ENCODE results near the gene RANBP3. TPM values are rescaled to one million over a fixed set of nuclear protein-coding genes. Genes with fewer than 3 reads are reported as not detected.

Gene RANBP3
- total and polyA plus RNA-seq, 2 of the 8 experiments (the other 6 are each of a cell fraction or from before 2014, with no cell fraction given): 95.4 to 122 TPM

DNA sequence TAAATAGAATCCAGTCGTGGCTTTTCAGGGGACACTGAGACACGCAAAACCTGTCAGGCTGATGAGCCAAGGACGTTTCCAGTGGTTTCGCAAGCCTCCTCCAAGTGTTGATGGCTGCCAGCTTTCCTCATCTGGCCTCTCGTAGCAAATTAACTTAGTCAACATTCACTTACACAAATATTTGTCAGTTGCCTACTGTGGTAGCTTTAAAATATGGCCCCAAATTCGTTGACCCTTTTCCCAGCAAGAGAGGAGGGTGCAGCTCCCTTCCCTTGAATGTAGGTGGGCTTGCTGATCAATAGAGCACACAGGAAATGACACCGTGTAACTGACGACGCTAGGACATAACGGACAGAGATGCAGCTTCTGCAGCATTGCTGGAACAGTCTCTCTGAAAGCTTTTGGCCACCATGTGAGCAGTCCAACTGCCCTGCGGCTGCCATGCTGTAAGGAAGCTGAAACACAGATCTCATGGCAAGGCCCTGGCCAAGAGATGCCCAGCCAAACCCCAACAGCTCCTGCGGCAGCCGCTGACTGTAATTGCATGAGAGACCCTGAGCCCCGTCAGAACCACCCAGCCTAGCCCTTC is 5.5 kb upstream of the RANBP3 start (continued):
- TF ChIP-seq, protein P1, sequence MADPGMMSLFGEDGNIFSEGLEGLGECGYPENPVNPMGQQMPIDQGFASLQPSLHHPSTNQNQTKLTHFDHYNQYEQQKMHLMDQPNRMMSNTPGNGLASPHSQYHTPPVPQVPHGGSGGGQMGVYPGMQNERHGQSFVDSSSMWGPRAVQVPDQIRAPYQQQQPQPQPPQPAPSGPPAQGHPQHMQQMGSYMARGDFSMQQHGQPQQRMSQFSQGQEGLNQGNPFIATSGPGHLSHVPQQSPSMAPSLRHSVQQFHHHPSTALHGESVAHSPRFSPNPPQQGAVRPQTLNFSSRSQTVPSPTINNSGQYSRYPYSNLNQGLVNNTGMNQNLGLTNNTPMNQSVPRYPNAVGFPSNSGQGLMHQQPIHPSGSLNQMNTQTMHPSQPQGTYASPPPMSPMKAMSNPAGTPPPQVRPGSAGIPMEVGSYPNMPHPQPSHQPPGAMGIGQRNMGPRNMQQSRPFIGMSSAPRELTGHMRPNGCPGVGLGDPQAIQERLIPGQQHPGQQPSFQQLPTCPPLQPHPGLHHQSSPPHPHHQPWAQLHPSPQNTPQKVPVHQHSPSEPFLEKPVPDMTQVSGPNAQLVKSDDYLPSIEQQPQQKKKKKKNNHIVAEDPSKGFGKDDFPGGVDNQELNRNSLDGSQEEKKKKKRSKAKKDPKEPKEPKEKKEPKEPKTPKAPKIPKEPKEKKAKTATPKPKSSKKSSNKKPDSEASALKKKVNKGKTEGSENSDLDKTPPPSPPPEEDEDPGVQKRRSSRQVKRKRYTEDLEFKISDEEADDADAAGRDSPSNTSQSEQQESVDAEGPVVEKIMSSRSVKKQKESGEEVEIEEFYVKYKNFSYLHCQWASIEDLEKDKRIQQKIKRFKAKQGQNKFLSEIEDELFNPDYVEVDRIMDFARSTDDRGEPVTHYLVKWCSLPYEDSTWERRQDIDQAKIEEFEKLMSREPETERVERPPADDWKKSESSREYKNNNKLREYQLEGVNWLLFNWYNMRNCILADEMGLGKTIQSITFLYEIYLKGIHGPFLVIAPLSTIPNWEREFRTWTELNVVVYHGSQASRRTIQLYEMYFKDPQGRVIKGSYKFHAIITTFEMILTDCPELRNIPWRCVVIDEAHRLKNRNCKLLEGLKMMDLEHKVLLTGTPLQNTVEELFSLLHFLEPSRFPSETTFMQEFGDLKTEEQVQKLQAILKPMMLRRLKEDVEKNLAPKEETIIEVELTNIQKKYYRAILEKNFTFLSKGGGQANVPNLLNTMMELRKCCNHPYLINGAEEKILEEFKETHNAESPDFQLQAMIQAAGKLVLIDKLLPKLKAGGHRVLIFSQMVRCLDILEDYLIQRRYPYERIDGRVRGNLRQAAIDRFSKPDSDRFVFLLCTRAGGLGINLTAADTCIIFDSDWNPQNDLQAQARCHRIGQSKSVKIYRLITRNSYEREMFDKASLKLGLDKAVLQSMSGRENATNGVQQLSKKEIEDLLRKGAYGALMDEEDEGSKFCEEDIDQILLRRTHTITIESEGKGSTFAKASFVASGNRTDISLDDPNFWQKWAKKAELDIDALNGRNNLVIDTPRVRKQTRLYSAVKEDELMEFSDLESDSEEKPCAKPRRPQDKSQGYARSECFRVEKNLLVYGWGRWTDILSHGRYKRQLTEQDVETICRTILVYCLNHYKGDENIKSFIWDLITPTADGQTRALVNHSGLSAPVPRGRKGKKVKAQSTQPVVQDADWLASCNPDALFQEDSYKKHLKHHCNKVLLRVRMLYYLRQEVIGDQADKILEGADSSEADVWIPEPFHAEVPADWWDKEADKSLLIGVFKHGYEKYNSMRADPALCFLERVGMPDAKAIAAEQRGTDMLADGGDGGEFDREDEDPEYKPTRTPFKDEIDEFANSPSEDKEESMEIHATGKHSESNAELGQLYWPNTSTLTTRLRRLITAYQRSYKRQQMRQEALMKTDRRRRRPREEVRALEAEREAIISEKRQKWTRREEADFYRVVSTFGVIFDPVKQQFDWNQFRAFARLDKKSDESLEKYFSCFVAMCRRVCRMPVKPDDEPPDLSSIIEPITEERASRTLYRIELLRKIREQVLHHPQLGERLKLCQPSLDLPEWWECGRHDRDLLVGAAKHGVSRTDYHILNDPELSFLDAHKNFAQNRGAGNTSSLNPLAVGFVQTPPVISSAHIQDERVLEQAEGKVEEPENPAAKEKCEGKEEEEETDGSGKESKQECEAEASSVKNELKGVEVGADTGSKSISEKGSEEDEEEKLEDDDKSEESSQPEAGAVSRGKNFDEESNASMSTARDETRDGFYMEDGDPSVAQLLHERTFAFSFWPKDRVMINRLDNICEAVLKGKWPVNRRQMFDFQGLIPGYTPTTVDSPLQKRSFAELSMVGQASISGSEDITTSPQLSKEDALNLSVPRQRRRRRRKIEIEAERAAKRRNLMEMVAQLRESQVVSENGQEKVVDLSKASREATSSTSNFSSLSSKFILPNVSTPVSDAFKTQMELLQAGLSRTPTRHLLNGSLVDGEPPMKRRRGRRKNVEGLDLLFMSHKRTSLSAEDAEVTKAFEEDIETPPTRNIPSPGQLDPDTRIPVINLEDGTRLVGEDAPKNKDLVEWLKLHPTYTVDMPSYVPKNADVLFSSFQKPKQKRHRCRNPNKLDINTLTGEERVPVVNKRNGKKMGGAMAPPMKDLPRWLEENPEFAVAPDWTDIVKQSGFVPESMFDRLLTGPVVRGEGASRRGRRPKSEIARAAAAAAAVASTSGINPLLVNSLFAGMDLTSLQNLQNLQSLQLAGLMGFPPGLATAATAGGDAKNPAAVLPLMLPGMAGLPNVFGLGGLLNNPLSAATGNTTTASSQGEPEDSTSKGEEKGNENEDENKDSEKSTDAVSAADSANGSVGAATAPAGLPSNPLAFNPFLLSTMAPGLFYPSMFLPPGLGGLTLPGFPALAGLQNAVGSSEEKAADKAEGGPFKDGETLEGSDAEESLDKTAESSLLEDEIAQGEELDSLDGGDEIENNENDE (IDR thresholded peaks at IDR 0.05; ENCODE audit: insufficient replicate concordance, low read length): no peak
- TF ChIP-seq MAFK (IDR thresholded peaks at IDR 0.05; ENCODE audit: low read depth, low read length) (no peak), CEBPB (IDR thresholded peaks at IDR 0.05; ENCODE audit: low read depth, low read length) (no peak), POLR2A (IDR thresholded peaks at IDR 0.05; ENCODE audit: control extremely low read depth in 1 of 2, low read depth in 2 of 2, low read length in 2 of 2) (no peak)

Data from H1 (cell line).